ENCODE measurements around the gene NEK7. TPM values are rescaled to one million over a fixed set of nuclear protein-coding genes. Genes with fewer than 3 reads are reported as not detected.
"Not testable (repeated sequence)": the region's sequence is repeated elsewhere in the genome, so short reads cannot be mapped to it uniquely, and the experiment has no call there.

NEK7 gene
- total RNA-seq, 1 donor from 2014 or later, result 62.7 TPM

GRCh38 chr1:198191117-198191516 lies 34.3 kb downstream of the NEK7 start:
- no peak overlapping the region for H3K4me3 Mint-ChIP-seq (ENCODE audit: unreplicated experiment)
- no peak for TF ChIP-seq CTCF (IDR thresholded peaks at IDR 0.05)
- H3K27me3 Mint-ChIP-seq (ENCODE audit: low read depth), result no peaks in the 10 kb centered on the region
- H3K9me3 Mint-ChIP-seq (ENCODE audit: low read depth), result no peaks in the 10 kb centered on the region
- DNase-seq (ENCODE audit: low spot score), result no peak
- no peaks in the 10 kb centered on the region for H3K36me3 Mint-ChIP-seq (ENCODE audit: low read depth)
- no peak overlapping the region for H3K27ac Mint-ChIP-seq (ENCODE audit: unreplicated experiment)
- H3K4me1 Mint-ChIP-seq (ENCODE audit: low read depth), result peaks cover 32% of the 10 kb centered on the region

DNA sequence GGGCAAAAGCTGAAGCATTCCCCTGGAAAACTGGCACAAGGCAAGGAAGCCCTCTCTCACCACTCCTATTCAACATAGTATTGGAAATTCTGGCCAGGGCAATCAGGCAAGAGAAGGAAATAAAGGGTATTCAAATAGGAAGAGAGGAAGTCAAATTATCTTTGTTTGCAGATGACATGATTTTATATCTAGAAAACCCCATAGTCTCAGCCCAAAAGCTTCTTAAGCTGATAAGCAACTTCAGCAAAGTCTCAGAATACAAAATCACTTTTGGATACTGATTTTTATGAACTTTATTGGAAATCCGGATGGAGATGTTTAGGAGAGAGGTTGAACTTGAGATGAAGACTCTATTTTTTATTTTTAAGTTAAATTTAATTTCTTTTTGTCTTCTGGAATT lies 37.1 kb downstream of the NEK7 start:
- H3K4me1 Mint-ChIP-seq (ENCODE audit: low read depth), result peaks cover 30% of the 10 kb centered on the region
- H3K9me3 Mint-ChIP-seq (ENCODE audit: low read depth); H3K27ac Mint-ChIP-seq (ENCODE audit: unreplicated experiment); H3K27me3 Mint-ChIP-seq (ENCODE audit: low read depth); H3K4me3 Mint-ChIP-seq (ENCODE audit: unreplicated experiment); H3K36me3 Mint-ChIP-seq (ENCODE audit: low read depth); DNase-seq (ENCODE audit: low spot score): not testable (repeated sequence)

GRCh38 chr1:198196630-198197029 lies 39.8 kb downstream of the NEK7 start:
- Mint-ChIP-seq H3K27me3 (ENCODE audit: low read depth) (no peaks in the 10 kb centered on the region), H3K4me3 (ENCODE audit: unreplicated experiment) (no peak overlapping the region), H3K9me3 (ENCODE audit: low read depth) (no peaks in the 10 kb centered on the region), H3K4me1 (ENCODE audit: low read depth) (peaks cover 41% of the 10 kb centered on the region), H3K36me3 (ENCODE audit: low read depth) (no peaks in the 10 kb centered on the region), H3K27ac (ENCODE audit: unreplicated experiment) (no peak overlapping the region)
- no peak for TF ChIP-seq CTCF (IDR thresholded peaks at IDR 0.05)
- no peak for DNase-seq (ENCODE audit: low spot score)

DNA sequence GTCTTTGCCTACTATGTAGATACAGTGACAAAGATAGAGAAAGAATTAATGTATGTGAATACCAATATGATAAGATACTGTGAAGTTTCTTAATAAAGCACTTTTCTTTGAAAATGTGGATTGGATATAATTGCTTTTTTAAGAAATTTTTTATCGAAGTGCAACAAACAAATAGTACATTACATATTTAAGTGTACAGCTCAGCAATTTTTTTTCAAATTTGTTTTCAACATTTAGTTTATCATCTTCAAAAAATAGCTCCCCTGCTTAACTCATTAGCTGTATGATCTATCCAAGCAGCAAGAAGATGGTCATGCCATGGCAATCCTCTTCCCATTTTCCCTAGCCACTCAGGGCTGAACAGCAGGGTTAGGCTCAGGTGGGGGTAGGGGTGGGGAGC lies 40.5 kb downstream of the NEK7 start:
- no peak for DNase-seq (ENCODE audit: low spot score)
- H3K27me3 Mint-ChIP-seq (ENCODE audit: low read depth), result no peaks in the 10 kb centered on the region
- H3K9me3 Mint-ChIP-seq (ENCODE audit: low read depth), result no peaks in the 10 kb centered on the region
- H3K4me3 Mint-ChIP-seq (ENCODE audit: unreplicated experiment), result no peak overlapping the region
- H3K36me3 Mint-ChIP-seq (ENCODE audit: low read depth), result no peaks in the 10 kb centered on the region
- TF ChIP-seq CTCF (IDR thresholded peaks at IDR 0.05), result no peak
- H3K4me1 Mint-ChIP-seq (ENCODE audit: low read depth), result peaks cover 45% of the 10 kb centered on the region
- no peak overlapping the region for H3K27ac Mint-ChIP-seq (ENCODE audit: unreplicated experiment)

- no peak overlapping the region for H3K4me3 Mint-ChIP-seq (ENCODE audit: unreplicated experiment)
- peak overlapping the region; percentile 19 for H3K27ac Mint-ChIP-seq (ENCODE audit: unreplicated experiment)
- no peaks in the 10 kb centered on the region for H3K36me3 Mint-ChIP-seq (ENCODE audit: low read depth)
- H3K9me3 Mint-ChIP-seq (ENCODE audit: low read depth), result no peaks in the 10 kb centered on the region
- no peaks in the 10 kb centered on the region for H3K27me3 Mint-ChIP-seq (ENCODE audit: low read depth)
- DNase-seq (ENCODE audit: low spot score), result no peak
- H3K4me1 Mint-ChIP-seq (ENCODE audit: low read depth), result peaks cover 62% of the 10 kb centered on the region
- TF ChIP-seq CTCF (IDR thresholded peaks at IDR 0.05), result no peak
Observed at GRCh38 chr1:198199105-198199504, 42.3 kb downstream of the NEK7 start.

DNA sequence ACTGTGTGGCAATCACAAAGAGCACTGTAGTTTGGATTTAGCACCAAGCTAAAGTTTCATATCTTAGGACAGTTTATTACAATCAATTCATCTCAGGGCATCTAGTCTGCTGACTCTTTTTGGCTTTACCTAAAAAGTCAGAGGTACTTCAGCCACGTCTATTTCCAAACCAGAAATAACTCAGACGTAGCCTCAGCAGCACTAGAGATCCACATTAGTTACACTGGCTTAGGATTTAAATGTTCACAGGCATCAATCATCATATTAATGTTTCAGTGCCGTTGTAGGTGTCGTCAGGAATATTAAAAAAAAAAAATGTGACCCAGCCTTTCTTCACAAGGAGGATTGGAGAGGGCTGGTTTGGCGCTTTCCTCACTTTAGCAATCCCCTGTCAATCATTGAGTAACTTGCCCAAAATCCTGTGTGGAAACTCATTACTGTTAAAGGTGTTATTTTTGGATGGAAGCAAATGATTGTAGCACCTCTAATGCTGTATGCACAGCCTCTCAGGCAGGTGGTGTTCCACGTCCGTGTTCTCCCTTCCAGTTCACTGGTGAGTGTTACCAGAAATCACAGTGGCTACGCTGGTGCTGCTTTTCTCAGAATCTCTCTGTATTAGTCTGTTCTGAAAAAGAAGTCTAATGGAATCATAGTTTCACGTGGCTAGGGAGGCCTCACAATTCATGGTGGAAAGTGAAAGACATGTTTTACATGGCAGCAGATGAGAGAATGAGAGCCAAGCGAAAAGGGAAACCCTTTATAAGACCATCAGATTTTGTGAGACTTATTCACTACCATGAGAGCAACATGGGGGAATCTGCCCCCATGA lies 45.4 kb downstream of the NEK7 start:
- H3K27me3 Mint-ChIP-seq (ENCODE audit: low read depth), result no peaks in the 10 kb centered on the region
- H3K9me3 Mint-ChIP-seq (ENCODE audit: low read depth), result peaks cover 2% of the 10 kb centered on the region
- no peak overlapping the region for H3K4me3 Mint-ChIP-seq (ENCODE audit: unreplicated experiment)
- no peaks in the 10 kb centered on the region for H3K36me3 Mint-ChIP-seq (ENCODE audit: low read depth)
- H3K27ac Mint-ChIP-seq (ENCODE audit: unreplicated experiment), result no peak overlapping the region
- DNase-seq (ENCODE audit: low spot score), result no peak
- H3K4me1 Mint-ChIP-seq (ENCODE audit: low read depth), result peaks cover 70% of the 10 kb centered on the region
- TF ChIP-seq CTCF (IDR thresholded peaks at IDR 0.05), result no peak

Data from chondrocyte (in vitro differentiated cells).